GM19023 (cell line): ENCODE data around the gene SDK2.

ENCODE experiments used
- ATAC-seq: cut with Tn5 transposase; IDR thresholded peaks from one replicate; pipeline ENCODE4 v1.9.1; 2021; ENCODE audit warnings: mild to moderate bottlenecking, moderate library complexity; ENCODE audit not compliant: unreplicated experiment

SDK2 gene

GRCh38 chr17:73652886-73653480, 8.7 kb upstream of the SDK2 start:
- ATAC-seq, result no peak

GRCh38 chr17:73650617-73651200, 6.5 kb upstream of the SDK2 start:
- ATAC-seq, result no peak

- ATAC-seq, result no peak
Observed at GRCh38 chr17:73650140-73650539, 5.9 kb upstream of the SDK2 start.

- ATAC-seq, result no peak
Observed at GRCh38 chr17:73648974-73649373, 4.7 kb upstream of the SDK2 start.

GRCh38 chr17:73648543-73648820, 4.2 kb upstream of the SDK2 start:
- no peak for ATAC-seq

- ATAC-seq, result no peak
Observed at GRCh38 chr17:73647772-73648542, 3.7 kb upstream of the SDK2 start.

- ATAC-seq, result no peak
Observed at GRCh38 chr17:73647301-73647695, 3.1 kb upstream of the SDK2 start.

- no peak for ATAC-seq
Observed at GRCh38 chr17:73646409-73647300, 2.4 kb upstream of the SDK2 start.

GRCh38 chr17:73645050-73645871, 1.0 kb upstream of the SDK2 start:
- no peak for ATAC-seq

- ATAC-seq, result no peak
Observed at GRCh38 chr17:73643852-73644144, 447 bp downstream of the SDK2 start.

- no peak for ATAC-seq
Observed at GRCh38 chr17:73643001-73643851, 1.0 kb downstream of the SDK2 start.

GRCh38 chr17:73642659-73643000, 1.6 kb downstream of the SDK2 start:
- no peak for ATAC-seq

GRCh38 chr17:73641826-73642600, 2.2 kb downstream of the SDK2 start:
- ATAC-seq, result no peak

- ATAC-seq, result no peak
Observed at GRCh38 chr17:73640691-73641090, 3.6 kb downstream of the SDK2 start.

GRCh38 chr17:73639932-73640331, 4.3 kb downstream of the SDK2 start:
- no peak for ATAC-seq

- ATAC-seq, result no peak
Observed at GRCh38 chr17:73639322-73639721, 4.9 kb downstream of the SDK2 start.

- ATAC-seq, result no peak
Observed at GRCh38 chr17:73638556-73638955, 5.7 kb downstream of the SDK2 start.

- no peak for ATAC-seq
Observed at GRCh38 chr17:73637866-73638265, 6.4 kb downstream of the SDK2 start.

- no peak for ATAC-seq
Observed at GRCh38 chr17:73635101-73635817, 9.0 kb downstream of the SDK2 start.
